Lung (tissue), 12 donors: Measurements from ENCODE around the gene GRAMD1B. TPM values are rescaled to one million over a fixed set of nuclear protein-coding genes. Genes with fewer than 3 reads are reported as not detected.

Experiments
- ATAC-seq: fragments of 200-7000 bp; cut with Tn5 transposase; one replicate; pipeline ENCODE4 v1.9.1; 2020; ENCODE audit warnings: moderate number of reproducible peaks; ENCODE audit not compliant: insufficient read depth, low FRiP score
- DNase-seq, 3 donors: peaks; one replicate each; pipeline ENCODE4 v3.0.0-alpha.2; 2013 to 2017
- H3K27ac ChIP-seq, 2 donors: one replicate each; pipeline ENCODE4 v1.5.1; 2013; ENCODE audit warnings: mild to moderate bottlenecking in 2 of 2, moderate library complexity in 2 of 2, control low read depth in 1 of 2, inconsistent platforms in 1 of 2, low read depth in 1 of 2, low read length in 1 of 2
- H3K27me3 ChIP-seq, 3 donors: one replicate each; pipeline ENCODE4 v1.5.1; 2013; ENCODE audit warnings: low read length in 2 of 3; ENCODE audit not compliant: control insufficient read depth in 3 of 3, insufficient read depth in 3 of 3
- H3K36me3 ChIP-seq, 4 donors: one replicate each; pipeline ENCODE4 v1.5.1; 2013; ENCODE audit warnings: low read length in 4 of 4, mild to moderate bottlenecking in 1 of 4, moderate library complexity in 1 of 4; ENCODE audit not compliant: control insufficient read depth in 4 of 4, insufficient read depth in 4 of 4
- H3K4me1 ChIP-seq, 5 donors: one replicate each; pipeline ENCODE4 v1.5.1; 2013; ENCODE audit warnings: low read length in 5 of 5, mild to moderate bottlenecking in 2 of 5, moderate library complexity in 1 of 5; ENCODE audit not compliant: control insufficient read depth in 5 of 5, insufficient read depth in 5 of 5
- H3K4me3 ChIP-seq: one replicate; pipeline ENCODE4 v1.5.1; 2013; ENCODE audit warnings: mild to moderate bottlenecking, control low read depth, moderate library complexity
- H3K9ac ChIP-seq, 2 donors: one replicate each; pipeline ENCODE4 v1.5.1; 2013; ENCODE audit warnings: low read length in 2 of 2, control low read depth in 1 of 2; ENCODE audit not compliant: insufficient read depth in 1 of 2
- H3K9me3 ChIP-seq, 4 donors: one replicate each; pipeline ENCODE4 v1.5.1; 2013; ENCODE audit warnings: low read length in 3 of 4, mild to moderate bottlenecking in 1 of 4, moderate library complexity in 1 of 4; ENCODE audit not compliant: control insufficient read depth in 4 of 4, insufficient read depth in 3 of 4
- WGBS, 2 donors: extraction: QIAGEN DNeasy Blood & Tissue Kit; methylation state at CpG; one replicate each; pipeline ENCODE4 v1.1.7; 2013; 5-methylcytosine and 5-hydroxymethylcytosine counted together
- polyA plus RNA-seq, 2 donors: library from polyadenylated mRNA; stranded (reverse); fragments of 200-250 nt; gene quantifications; one replicate each; pipeline ENCODE4 v1.2.1, GENCODE V29; 2013
- total RNA-seq, 2 donors: library from RNA; depleted of rRNA in 1 of 2; stranded (reverse); fragments of >200 nt in 1 of 2; gene quantifications; one replicate each; pipeline ENCODE4 v1.2.1, GENCODE V29; 2014 to 2021
- TF ChIP-seq, protein P1 (sequence below): IDR thresholded peaks from 2 replicates; pipeline ENCODE4 v1.5.1; 2012; ENCODE audit warnings: mild to moderate bottlenecking; ENCODE audit errors: control extremely low read depth, extremely low read depth
- donor health status: control.
- donor health status: control.
- donor health status: Bipolar disorder and iron deficiency.
- donor health status: healthy.
- donor health status: DM: yes; HTN: yes; CAD: no.

Gene GRAMD1B
- total and polyA plus RNA-seq, 4 donors = 1.4 to 6.0 (median 3.3) TPM

DNA sequence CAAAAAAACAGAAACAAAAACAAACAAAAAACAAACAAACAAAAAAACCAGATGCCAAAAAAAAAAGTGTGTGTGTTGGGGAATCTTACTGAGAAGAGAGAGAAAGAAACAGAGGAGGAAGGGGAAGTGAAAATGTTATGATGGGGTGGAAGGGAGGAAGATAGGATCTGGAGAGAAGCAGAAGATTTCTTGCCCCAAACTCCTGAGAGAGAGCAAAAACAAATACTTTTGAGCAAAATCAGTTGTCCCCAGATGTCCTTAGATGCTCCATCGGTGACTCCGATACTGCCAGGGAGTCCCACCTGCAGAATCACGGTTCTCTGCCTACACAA, 19.9 kb upstream of the GRAMD1B start:
- no peak overlapping the region for H3K4me3 ChIP-seq
- H3K36me3 ChIP-seq = no peaks in the 10 kb centered on the region
- DNase-seq (no peak), ATAC-seq (no peak)
- H3K27me3 ChIP-seq = peaks cover 0 to 14% (median 10%) of the 10 kb centered on the region in 3 donors
- 94% methylated on average over 3 of the region's 3 CpGs for WGBS, 2 donors
- no peak overlapping the region for H3K27ac ChIP-seq
- no peaks in the 10 kb centered on the region for H3K9me3 ChIP-seq
- H3K4me1 ChIP-seq = peaks cover 0 to 9% (median 2%) of the 10 kb centered on the region in 5 donors
- H3K9ac ChIP-seq = no peak overlapping the region
- TF ChIP-seq, protein P1, sequence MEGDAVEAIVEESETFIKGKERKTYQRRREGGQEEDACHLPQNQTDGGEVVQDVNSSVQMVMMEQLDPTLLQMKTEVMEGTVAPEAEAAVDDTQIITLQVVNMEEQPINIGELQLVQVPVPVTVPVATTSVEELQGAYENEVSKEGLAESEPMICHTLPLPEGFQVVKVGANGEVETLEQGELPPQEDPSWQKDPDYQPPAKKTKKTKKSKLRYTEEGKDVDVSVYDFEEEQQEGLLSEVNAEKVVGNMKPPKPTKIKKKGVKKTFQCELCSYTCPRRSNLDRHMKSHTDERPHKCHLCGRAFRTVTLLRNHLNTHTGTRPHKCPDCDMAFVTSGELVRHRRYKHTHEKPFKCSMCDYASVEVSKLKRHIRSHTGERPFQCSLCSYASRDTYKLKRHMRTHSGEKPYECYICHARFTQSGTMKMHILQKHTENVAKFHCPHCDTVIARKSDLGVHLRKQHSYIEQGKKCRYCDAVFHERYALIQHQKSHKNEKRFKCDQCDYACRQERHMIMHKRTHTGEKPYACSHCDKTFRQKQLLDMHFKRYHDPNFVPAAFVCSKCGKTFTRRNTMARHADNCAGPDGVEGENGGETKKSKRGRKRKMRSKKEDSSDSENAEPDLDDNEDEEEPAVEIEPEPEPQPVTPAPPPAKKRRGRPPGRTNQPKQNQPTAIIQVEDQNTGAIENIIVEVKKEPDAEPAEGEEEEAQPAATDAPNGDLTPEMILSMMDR = no peak

DNA sequence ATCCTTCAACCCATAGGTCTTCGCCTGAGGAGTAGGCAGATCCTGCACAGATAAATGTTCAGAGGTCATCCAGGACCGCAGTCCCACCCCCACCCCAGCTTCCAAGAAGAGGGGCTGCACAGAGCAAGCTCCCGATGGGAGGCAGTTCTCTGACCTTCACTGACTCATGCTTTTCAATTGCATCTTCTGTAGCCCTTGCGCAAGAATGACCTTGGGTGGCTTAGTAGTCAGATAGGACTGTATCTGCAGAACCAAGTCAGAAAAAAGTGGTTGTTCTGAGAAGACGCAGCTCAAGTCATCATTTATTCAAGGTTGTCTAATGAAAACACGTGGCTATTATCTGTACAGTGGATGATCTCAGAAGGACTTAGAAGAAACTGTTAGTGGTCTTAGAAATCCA, 16.4 kb upstream of the GRAMD1B start:
- H3K36me3 ChIP-seq = no peaks in the 10 kb centered on the region
- no peak for ATAC-seq
- no peak for DNase-seq
- H3K4me1 ChIP-seq = peaks cover 0 to 3% (median 0%) of the 10 kb centered on the region in 5 donors
- no peak overlapping the region for H3K27ac ChIP-seq
- peaks cover 0 to 11% (median 8%) of the 10 kb centered on the region in 3 donors for H3K27me3 ChIP-seq
- WGBS, 2 donors = 79 to 88% methylated on average over 6 of the region's 6 CpGs
- H3K4me3 ChIP-seq = no peak overlapping the region
- TF ChIP-seq, protein P1 = no peak
- H3K9me3 ChIP-seq = no peaks in the 10 kb centered on the region
- H3K9ac ChIP-seq = no peak overlapping the region

GRCh38 chr11:123416566-123416965, 13.5 kb upstream of the GRAMD1B start:
- Histone ChIP-seq H3K36me3 (no peaks in the 10 kb centered on the region), H3K9ac (no peak overlapping the region), H3K9me3 (no peaks in the 10 kb centered on the region), H3K27ac (no peak overlapping the region), H3K27me3 (peaks cover 0 to 19% (median 9%) of the 10 kb centered on the region in 3 donors), H3K4me3 (no peak overlapping the region), H3K4me1 (peaks cover 0 to 3% (median 0%) of the 10 kb centered on the region in 5 donors)
- DNase-seq = no peak
- no peak for ATAC-seq
- TF ChIP-seq, protein P1 = no peak

GRCh38 chr11:123418351-123419114, 11.5 kb upstream of the GRAMD1B start:
- DNase-seq (no peak), ATAC-seq (no peak)
- no peak overlapping the region for H3K4me3 ChIP-seq
- H3K4me1 ChIP-seq = no peaks in the 10 kb centered on the region
- no peak overlapping the region for H3K9ac ChIP-seq
- H3K27ac ChIP-seq = no peak overlapping the region
- no peaks in the 10 kb centered on the region for H3K9me3 ChIP-seq
- WGBS, 2 donors = 80 to 91% methylated on average over 4 of the region's 4 CpGs
- peaks cover 0 to 29% (median 18%) of the 10 kb centered on the region in 3 donors for H3K27me3 ChIP-seq
- H3K36me3 ChIP-seq = no peaks in the 10 kb centered on the region
- TF ChIP-seq, protein P1 = no peak
